Activated CD4-positive, alpha-beta T cell treated with anti-CD3 and anti-CD28 coated beads, Interleukin-2, amount 10 ng/mL, durations not matched to agents 24 days and 14 days (primary cell): ENCODE measurements around the gene SMAD2. TPM values are rescaled to one million over a fixed set of nuclear protein-coding genes. Genes with fewer than 3 reads are reported as not detected.

Experiments
- DNase-seq: peaks from one replicate; pipeline ENCODE4 v3.0.0; 2022
- H3K27ac Mint-ChIP-seq: one replicate; pipeline ENCODE4 v1.8.0; 2022; ENCODE audit warnings: mild to moderate bottlenecking, mixed read lengths
- H3K27me3 Mint-ChIP-seq: one replicate; pipeline ENCODE4 v1.8.0; 2022; ENCODE audit warnings: mixed read lengths
- H3K36me3 Mint-ChIP-seq: one replicate; pipeline ENCODE4 v1.8.0; 2022; ENCODE audit warnings: low read depth, mild to moderate bottlenecking, mixed read lengths
- H3K4me1 Mint-ChIP-seq: one replicate; pipeline ENCODE4 v1.8.0; 2021; ENCODE audit warnings: mixed read lengths
- H3K4me3 Mint-ChIP-seq: one replicate; pipeline ENCODE4 v1.8.0; 2022; ENCODE audit warnings: mild to moderate bottlenecking, moderate library complexity, mixed read lengths
- H3K9me3 Mint-ChIP-seq: one replicate; pipeline ENCODE4 v1.8.0; 2021; ENCODE audit warnings: mixed read lengths
- intact Hi-C: fragments of 100-400 bp; cut with micrococcal nuclease; formaldehyde crosslinking; loops from one replicate; pipeline ENCODE4 v1.15.1; 2023
- total RNA-seq: library from RNA; stranded (reverse); gene quantifications from 2 replicates; pipeline ENCODE4 v1.2.3, GENCODE V29; 2022

SMAD2 gene
- total RNA-seq, 1 donor from 2014 or later: 388 TPM

GRCh38 chr18:47802802-47803201 is 127.7 kb downstream of the SMAD2 start:
- DNase-seq: no peak
- Mint-ChIP-seq H3K27ac (no peak overlapping the region), H3K27me3 (peaks cover 3% of the 10 kb centered on the region), H3K36me3 (no peaks in the 10 kb centered on the region), H3K4me3 (no peak overlapping the region), H3K9me3 (no peaks in the 10 kb centered on the region), H3K4me1 (no peaks in the 10 kb centered on the region)
- intact Hi-C loops: no loop called here

GRCh38 chr18:47801817-47802216 is 128.6 kb downstream of the SMAD2 start:
- no peak for DNase-seq
- no peak overlapping the region for H3K4me3 Mint-ChIP-seq
- no peaks in the 10 kb centered on the region for H3K9me3 Mint-ChIP-seq
- intact Hi-C loops: no loop called here
- no peak overlapping the region for H3K27ac Mint-ChIP-seq
- H3K36me3 Mint-ChIP-seq: no peaks in the 10 kb centered on the region
- H3K4me1 Mint-ChIP-seq: no peaks in the 10 kb centered on the region
- peaks cover 3% of the 10 kb centered on the region for H3K27me3 Mint-ChIP-seq

- intact Hi-C loops: no loop called here
- Mint-ChIP-seq H3K27ac (no peak overlapping the region), H3K4me3 (no peak overlapping the region), H3K36me3 (no peaks in the 10 kb centered on the region), H3K27me3 (peaks cover 3% of the 10 kb centered on the region), H3K4me1 (no peaks in the 10 kb centered on the region), H3K9me3 (no peaks in the 10 kb centered on the region)
- no peak for DNase-seq
Observed at GRCh38 chr18:47800756-47801155, 129.7 kb downstream of the SMAD2 start.

- DNase-seq: no peak
- no peak overlapping the region for H3K27ac Mint-ChIP-seq
- intact Hi-C loops: no loop called here
- H3K36me3 Mint-ChIP-seq: no peaks in the 10 kb centered on the region
- H3K4me3 Mint-ChIP-seq: no peak overlapping the region
- H3K9me3 Mint-ChIP-seq: no peaks in the 10 kb centered on the region
- H3K4me1 Mint-ChIP-seq: no peaks in the 10 kb centered on the region
- H3K27me3 Mint-ChIP-seq: peaks cover 5% of the 10 kb centered on the region
Observed at GRCh38 chr18:47800248-47800647, 130.2 kb downstream of the SMAD2 start.

- Mint-ChIP-seq H3K27me3 (peaks cover 5% of the 10 kb centered on the region), H3K9me3 (no peaks in the 10 kb centered on the region), H3K36me3 (no peaks in the 10 kb centered on the region), H3K4me1 (no peaks in the 10 kb centered on the region), H3K4me3 (no peak overlapping the region), H3K27ac (no peak overlapping the region)
- DNase-seq: no peak
- intact Hi-C loops: no loop called here
Observed at GRCh38 chr18:47799376-47799775, 131.1 kb downstream of the SMAD2 start.

GRCh38 chr18:47798366-47798765 is 132.1 kb downstream of the SMAD2 start:
- H3K36me3 Mint-ChIP-seq: no peaks in the 10 kb centered on the region

GRCh38 chr18:47797126-47797525 is 133.3 kb downstream of the SMAD2 start:
- DNase-seq: no peak
- H3K27me3 Mint-ChIP-seq: peaks cover 8% of the 10 kb centered on the region
- H3K4me1 Mint-ChIP-seq: no peaks in the 10 kb centered on the region
- H3K27ac Mint-ChIP-seq: no peak overlapping the region
- intact Hi-C loops: no loop called here
- no peak overlapping the region for H3K4me3 Mint-ChIP-seq
- no peaks in the 10 kb centered on the region for H3K9me3 Mint-ChIP-seq
- no peaks in the 10 kb centered on the region for H3K36me3 Mint-ChIP-seq

More at GRCh38 chr18:47798366-47798765, 132.1 kb downstream of the SMAD2 start:
- intact Hi-C loops: no loop called here
- DNase-seq: no peak
- Mint-ChIP-seq H3K4me1 (no peaks in the 10 kb centered on the region), H3K27me3 (peaks cover 9% of the 10 kb centered on the region), H3K27ac (no peak overlapping the region), H3K4me3 (no peak overlapping the region), H3K9me3 (no peaks in the 10 kb centered on the region)

- no peak for DNase-seq
- H3K9me3 Mint-ChIP-seq: no peaks in the 10 kb centered on the region
- H3K36me3 Mint-ChIP-seq: no peaks in the 10 kb centered on the region
- intact Hi-C loops: no loop called here
- no peaks in the 10 kb centered on the region for H3K4me1 Mint-ChIP-seq
- no peak overlapping the region for H3K4me3 Mint-ChIP-seq
- H3K27me3 Mint-ChIP-seq: peaks cover 10% of the 10 kb centered on the region
- H3K27ac Mint-ChIP-seq: no peak overlapping the region
Observed at GRCh38 chr18:47795434-47795814, 135.0 kb downstream of the SMAD2 start.

- H3K27me3 Mint-ChIP-seq: peaks cover 10% of the 10 kb centered on the region
- DNase-seq: no peak
- no peaks in the 10 kb centered on the region for H3K4me1 Mint-ChIP-seq
- no peak overlapping the region for H3K27ac Mint-ChIP-seq
- no peak overlapping the region for H3K4me3 Mint-ChIP-seq
- intact Hi-C loops: no loop called here
- no peaks in the 10 kb centered on the region for H3K36me3 Mint-ChIP-seq
- no peaks in the 10 kb centered on the region for H3K9me3 Mint-ChIP-seq
Observed at GRCh38 chr18:47794725-47795433, 135.6 kb downstream of the SMAD2 start.

GRCh38 chr18:47793609-47794008 is 136.8 kb downstream of the SMAD2 start:
- Mint-ChIP-seq H3K27ac (no peak overlapping the region), H3K27me3 (peaks cover 10% of the 10 kb centered on the region), H3K4me1 (no peaks in the 10 kb centered on the region), H3K4me3 (no peak overlapping the region), H3K9me3 (no peaks in the 10 kb centered on the region), H3K36me3 (no peaks in the 10 kb centered on the region)
- intact Hi-C loops: no loop called here
- no peak for DNase-seq

GRCh38 chr18:47791461-47791985 is 138.9 kb downstream of the SMAD2 start:
- no peaks in the 10 kb centered on the region for H3K9me3 Mint-ChIP-seq
- DNase-seq: no peak
- H3K27ac Mint-ChIP-seq: no peak overlapping the region
- no peaks in the 10 kb centered on the region for H3K36me3 Mint-ChIP-seq
- intact Hi-C loops: no loop called here
- H3K4me3 Mint-ChIP-seq: no peak overlapping the region
- H3K4me1 Mint-ChIP-seq: no peaks in the 10 kb centered on the region
- peaks cover 13% of the 10 kb centered on the region for H3K27me3 Mint-ChIP-seq

- H3K36me3 Mint-ChIP-seq: no peaks in the 10 kb centered on the region
- DNase-seq: no peak
- intact Hi-C loops: no loop called here
- H3K4me1 Mint-ChIP-seq: no peaks in the 10 kb centered on the region
- H3K4me3 Mint-ChIP-seq: no peak overlapping the region
- peaks cover 11% of the 10 kb centered on the region for H3K27me3 Mint-ChIP-seq
- H3K9me3 Mint-ChIP-seq: no peaks in the 10 kb centered on the region
- H3K27ac Mint-ChIP-seq: no peak overlapping the region
Observed at GRCh38 chr18:47790036-47790435, 140.4 kb downstream of the SMAD2 start.

GRCh38 chr18:47788621-47789020 is 141.8 kb downstream of the SMAD2 start:
- Mint-ChIP-seq H3K9me3 (no peaks in the 10 kb centered on the region), H3K27ac (no peak overlapping the region), H3K4me1 (no peaks in the 10 kb centered on the region), H3K36me3 (no peaks in the 10 kb centered on the region), H3K27me3 (peaks cover 11% of the 10 kb centered on the region), H3K4me3 (no peak overlapping the region)
- DNase-seq: no peak
- intact Hi-C loops: no loop called here

- Mint-ChIP-seq H3K4me1 (peaks cover 2% of the 10 kb centered on the region), H3K27ac (no peak overlapping the region), H3K36me3 (no peaks in the 10 kb centered on the region), H3K9me3 (no peaks in the 10 kb centered on the region), H3K4me3 (no peak overlapping the region), H3K27me3 (peaks cover 3% of the 10 kb centered on the region)
- no peak for DNase-seq
- intact Hi-C loops: no loop called here
Observed at GRCh38 chr18:47781561-47781960, 148.9 kb downstream of the SMAD2 start.
